ENCODE results near the gene SHCBP1.
"Not testable (repeated sequence)": the region's sequence is repeated elsewhere in the genome, so short reads cannot be mapped to it uniquely, and the experiment has no call there.

The SHCBP1 gene

GRCh38 chr16:46621006-46621933, at the start of gene SHCBP1:
TSS of gene SHCBP1 (minus strand) at chr16:46621379. CDS start at chr16:46621359, 20 bp downstream.
- in situ Hi-C loops (cut with MboI; ENCODE audit: low sequenced_read_pairs): no loop called here

DNA sequence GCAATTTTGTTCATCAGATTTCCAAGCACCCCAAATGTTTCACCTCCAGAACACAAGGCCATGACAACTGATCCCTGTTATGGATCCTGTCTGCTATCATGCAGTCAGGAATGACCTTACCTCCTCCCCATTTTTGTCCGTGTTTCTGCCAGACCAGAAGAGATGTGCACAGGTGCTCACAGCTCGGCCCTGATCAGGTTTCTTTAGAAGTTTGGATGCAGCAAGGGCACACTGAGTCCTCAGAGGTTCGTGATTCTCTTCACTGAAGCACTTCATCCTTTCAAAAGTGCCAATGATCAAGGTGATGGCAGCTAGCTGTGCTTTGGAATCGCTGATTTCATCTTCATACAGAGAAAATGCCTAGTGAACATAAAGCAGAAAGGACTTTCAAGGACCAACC, 40.9 kb upstream of the SHCBP1 start:
- in situ Hi-C loops (cut with MboI; ENCODE audit: low sequenced_read_pairs): loop anchor here (10.0 kb wide), 1 partner anchor 253 kb away; no protein-coding TSS in a partner anchor

GRCh38 chr16:46658925-46659324, 37.7 kb upstream of the SHCBP1 start:
- in situ Hi-C loops (cut with MboI; ENCODE audit: low sequenced_read_pairs): no loop called here

DNA sequence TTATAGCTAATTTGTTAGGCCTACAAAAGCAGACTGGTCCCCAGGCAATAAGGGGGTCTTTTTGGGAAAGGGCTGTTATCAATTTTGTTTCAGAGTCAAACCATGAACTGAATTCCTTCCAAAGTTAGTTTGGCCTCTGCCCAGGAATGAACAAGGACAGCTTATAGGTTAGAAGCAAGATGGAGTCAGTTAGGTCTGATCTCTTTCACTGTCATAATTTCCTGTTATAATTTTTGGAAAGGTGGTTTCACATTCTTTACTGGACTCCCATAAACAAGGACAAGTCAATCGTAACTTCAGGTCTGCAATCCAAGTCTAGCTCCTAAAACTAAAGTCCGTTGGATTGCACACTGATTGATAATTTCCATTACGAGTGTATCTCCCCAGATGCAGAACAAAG, 30.1 kb upstream of the SHCBP1 start:
- in situ Hi-C loops (cut with MboI; ENCODE audit: low sequenced_read_pairs): no loop called here

DNA sequence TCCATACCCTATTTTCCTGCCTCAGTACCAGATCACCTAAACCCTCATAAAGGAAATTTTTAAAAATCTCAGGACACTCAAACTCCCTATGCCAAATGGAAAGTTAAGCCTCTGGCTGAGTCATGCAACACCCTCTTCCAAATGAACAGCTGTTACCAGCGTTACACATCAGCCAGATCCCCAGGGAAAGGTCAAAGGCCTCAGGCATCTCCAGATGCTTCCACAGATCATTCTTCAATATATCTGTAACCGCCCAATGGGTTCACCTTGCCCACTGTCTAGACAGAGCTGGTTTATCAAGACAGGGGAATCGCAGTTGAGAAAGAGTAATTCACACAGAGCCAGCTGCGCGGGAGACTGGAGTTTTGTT, 29.1 kb upstream of the SHCBP1 start:
- in situ Hi-C loops (cut with MboI; ENCODE audit: low sequenced_read_pairs): no loop called here

DNA sequence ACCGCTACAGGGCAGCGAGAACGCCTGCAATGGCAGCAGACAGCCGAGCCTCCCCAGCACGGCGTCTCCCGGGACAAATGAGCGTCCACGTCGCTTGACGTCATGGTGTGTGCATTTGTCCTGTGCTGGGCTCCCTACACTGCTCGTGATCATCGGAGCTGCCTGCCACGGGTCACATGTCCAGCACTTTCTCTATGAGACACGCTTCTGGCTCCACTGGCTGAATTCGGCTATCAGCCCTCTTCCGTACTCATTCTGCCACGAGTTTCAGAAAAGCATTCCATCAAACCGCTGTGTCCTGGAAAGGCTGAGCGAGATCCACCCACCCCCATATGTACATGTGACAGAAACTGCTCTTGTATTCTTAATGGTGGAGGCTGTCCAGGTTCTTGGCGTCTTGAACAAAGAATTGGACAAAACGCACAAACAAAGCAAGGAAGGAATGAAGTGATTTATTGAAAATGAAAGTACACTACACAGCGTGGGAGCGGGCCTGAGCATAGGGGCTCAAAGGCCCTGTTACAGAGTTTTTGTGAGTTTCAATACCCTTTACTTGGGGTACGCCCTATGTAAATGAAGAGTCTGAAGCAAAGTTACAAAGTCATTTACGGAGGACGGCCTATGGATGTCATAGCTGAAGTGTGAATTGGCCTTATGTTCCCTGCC, 28.5 kb upstream of the SHCBP1 start:
- in situ Hi-C loops (cut with MboI; ENCODE audit: low sequenced_read_pairs): no loop called here

DNA sequence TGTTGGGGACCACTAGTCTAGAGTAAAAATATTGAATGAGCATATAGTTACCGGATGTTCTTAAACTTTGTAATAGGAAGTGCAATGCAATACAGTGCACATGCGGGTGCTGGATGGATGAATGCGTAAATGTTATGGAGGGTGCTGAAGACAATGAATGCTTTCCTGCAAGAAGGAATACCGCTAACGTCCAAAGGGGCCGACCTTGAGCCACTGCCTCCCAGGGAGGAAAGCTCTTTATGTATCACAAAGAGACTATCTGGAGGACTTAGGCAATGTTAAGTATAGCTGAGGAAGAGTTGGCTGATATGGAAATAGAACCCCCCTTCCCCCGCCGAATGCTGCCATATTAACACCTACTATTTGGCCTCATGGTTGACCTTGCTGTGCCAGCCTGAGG, 27.5 kb upstream of the SHCBP1 start:
- in situ Hi-C loops (cut with MboI; ENCODE audit: low sequenced_read_pairs): no loop called here

- in situ Hi-C loops (cut with MboI; ENCODE audit: low sequenced_read_pairs): no loop called here
Observed at GRCh38 chr16:46638947-46639925, 18.1 kb upstream of the SHCBP1 start.

- in situ Hi-C loops (cut with MboI; ENCODE audit: low sequenced_read_pairs): no loop called here
Observed at GRCh38 chr16:46632778-46633733, 11.9 kb upstream of the SHCBP1 start.

DNA sequence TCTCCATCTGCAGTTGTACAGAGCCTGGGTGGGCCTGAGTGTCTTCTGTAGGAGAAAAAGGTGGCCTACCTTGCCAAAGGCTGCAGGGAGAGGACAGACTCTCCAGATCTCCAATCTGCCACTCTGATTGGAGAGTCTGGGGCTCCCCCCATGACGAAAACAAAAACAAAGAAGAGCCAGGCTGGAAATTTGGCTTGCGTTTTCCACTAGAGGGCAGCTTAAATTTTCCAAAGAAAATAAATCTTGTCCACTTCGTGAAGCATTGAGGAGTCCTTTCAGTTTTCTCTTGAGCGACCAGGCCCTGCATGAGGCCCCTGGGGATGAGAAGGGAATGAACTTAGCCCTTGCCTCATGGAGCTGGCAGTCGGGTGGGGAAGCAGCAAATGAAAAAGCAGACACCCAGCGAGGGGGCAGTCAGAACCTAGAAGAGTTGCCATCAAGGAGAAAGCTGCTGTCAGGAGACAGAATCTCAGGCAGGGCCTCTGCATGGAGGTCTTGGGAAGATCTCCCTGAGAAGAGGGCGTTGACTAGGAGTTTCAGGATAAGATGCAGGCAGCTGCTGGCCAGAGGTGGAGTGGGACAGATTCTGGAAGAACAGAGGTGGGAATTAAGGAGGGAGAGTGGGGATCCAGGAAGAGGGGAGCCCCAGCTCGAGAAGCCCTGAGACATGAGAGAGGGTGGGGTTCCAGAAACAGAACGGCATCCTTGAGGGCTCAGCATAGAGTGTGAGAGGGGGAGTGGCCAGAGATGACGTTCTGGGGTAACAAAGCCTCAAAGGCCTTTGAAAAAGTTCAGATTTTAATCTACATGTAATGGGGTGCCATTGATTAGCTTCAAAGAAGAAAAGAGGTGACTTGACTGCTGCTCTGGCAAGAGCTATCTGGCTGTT, 8.4 kb upstream of the SHCBP1 start:
- in situ Hi-C loops (cut with MboI; ENCODE audit: low sequenced_read_pairs): no loop called here

GRCh38 chr16:46627746-46628145, 6.6 kb upstream of the SHCBP1 start:
- in situ Hi-C loops (cut with MboI; ENCODE audit: low sequenced_read_pairs): no loop called here

- in situ Hi-C loops (cut with MboI; ENCODE audit: low sequenced_read_pairs): not testable (repeated sequence)
Observed at GRCh38 chr16:46626681-46627080, 5.5 kb upstream of the SHCBP1 start.

- in situ Hi-C loops (cut with MboI; ENCODE audit: low sequenced_read_pairs): not testable (repeated sequence)
Observed at GRCh38 chr16:46624862-46625261, 3.7 kb upstream of the SHCBP1 start.

DNA sequence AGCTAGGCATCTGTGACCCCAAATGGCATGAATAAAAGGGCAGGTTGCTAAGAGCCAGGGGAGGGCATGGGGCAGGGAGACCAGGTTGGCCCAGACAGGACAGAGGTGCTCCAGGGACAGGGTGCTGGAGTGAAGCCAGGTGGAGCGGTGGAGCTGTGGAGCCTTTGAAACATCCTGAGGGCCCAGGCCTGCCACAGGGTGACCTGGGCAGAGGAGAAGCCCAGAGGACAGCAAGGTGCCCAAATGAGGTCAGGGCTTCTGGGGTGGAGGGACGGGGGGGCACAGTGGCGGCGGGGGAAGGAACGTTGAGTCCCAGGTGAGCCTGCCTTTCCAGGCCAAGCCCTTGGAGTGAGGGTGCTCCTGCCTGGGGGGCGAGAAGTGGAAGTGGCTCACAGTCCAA, 2.5 kb upstream of the SHCBP1 start:
- in situ Hi-C loops (cut with MboI; ENCODE audit: low sequenced_read_pairs): not testable (repeated sequence)

DNA sequence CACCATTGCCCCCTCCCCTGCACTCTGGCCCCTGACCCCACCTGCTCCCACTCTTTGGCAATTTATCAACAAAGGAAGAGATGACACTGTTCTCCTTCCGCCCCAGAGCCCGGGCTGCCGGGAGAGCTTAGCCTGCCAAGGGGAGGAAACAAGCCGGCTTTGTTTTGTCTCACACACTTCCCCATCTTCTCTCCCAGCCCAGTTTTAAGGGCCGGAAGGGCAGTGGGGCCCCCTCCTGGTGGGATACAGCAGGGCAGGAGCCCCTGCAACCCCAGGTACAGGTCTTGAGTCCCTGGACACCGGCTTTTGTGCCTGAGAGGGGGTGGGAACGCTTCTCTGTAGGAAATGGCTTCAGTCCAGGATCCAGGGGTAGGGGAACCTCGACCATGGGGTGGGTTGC, 2.1 kb upstream of the SHCBP1 start:
- in situ Hi-C loops (cut with MboI; ENCODE audit: low sequenced_read_pairs): not testable (repeated sequence)

- in situ Hi-C loops (cut with MboI; ENCODE audit: low sequenced_read_pairs): no loop called here
Observed at GRCh38 chr16:46621934-46622676, 926 bp upstream of the SHCBP1 start.

- in situ Hi-C loops (cut with MboI; ENCODE audit: low sequenced_read_pairs): no loop called here
Observed at GRCh38 chr16:46620266-46621005, 743 bp downstream of the SHCBP1 start.
